ENCODE measurements around the gene RNF152.
A peak's percentile ranks its signal among the peaks of the same experiment; 100 is the strongest.

RNF152 gene
- long read RNA-seq, donor 1 = 0 reads
- long read RNA-seq, donor 2, partial matches to known transcripts = 0 of 1 reads
- long read RNA-seq, donor 2, other reads (novel, unspliced or antisense) = 0 of 1 reads
- long read RNA-seq, donor 3 = 0 reads
- long read RNA-seq, donor 4, partial matches to known transcripts = 0 of 4 reads
- long read RNA-seq, donor 4, other reads (novel, unspliced or antisense) = 0 of 4 reads
- long read RNA-seq, donor 5 = 0 reads
- long read RNA-seq, donor 6, partial matches to known transcripts = 0 of 4 reads
- long read RNA-seq, donor 6, other reads (novel, unspliced or antisense) = 0 of 4 reads
- long read RNA-seq, donor 7 = 0 reads
- long read RNA-seq, donor 8, partial matches to known transcripts = 0 of 3 reads
- long read RNA-seq, donor 8, other reads (novel, unspliced or antisense) = 0 of 3 reads

- no peak for DNase-seq
Measured at GRCh38 chr18:61892683-61893308, at the start of gene RNF152. TSS of gene RNF152 (minus strand) at chr18:61893007. CDS start at chr18:61816463, 76,544 bp downstream.

DNA sequence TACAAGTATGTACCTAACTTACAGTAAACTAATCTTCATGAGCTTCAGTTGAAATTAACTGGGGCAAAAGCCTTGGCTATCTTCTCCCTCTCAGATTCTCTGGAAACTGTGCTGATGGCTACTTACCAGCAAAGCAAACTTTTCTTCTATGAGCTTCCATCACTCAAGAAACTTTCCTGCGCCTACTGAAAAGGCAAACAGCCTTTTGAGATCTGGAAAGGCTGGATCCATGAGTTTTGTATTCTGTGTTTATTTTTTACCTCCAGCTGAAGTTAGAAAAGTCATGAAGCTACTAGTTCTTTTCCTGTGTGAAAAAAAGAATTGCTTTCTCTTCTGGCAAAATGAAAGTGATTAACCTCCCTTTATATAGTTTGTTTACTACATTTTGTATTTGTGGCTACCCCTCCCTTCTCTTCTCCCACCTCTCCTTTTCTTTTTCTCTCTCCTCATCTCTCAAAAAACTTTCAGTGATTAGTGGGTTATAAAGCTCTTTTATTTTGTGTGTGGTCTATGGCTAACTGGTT lies 49.2 kb upstream of the RNF152 start:
- DNase-seq = no peak

DNA sequence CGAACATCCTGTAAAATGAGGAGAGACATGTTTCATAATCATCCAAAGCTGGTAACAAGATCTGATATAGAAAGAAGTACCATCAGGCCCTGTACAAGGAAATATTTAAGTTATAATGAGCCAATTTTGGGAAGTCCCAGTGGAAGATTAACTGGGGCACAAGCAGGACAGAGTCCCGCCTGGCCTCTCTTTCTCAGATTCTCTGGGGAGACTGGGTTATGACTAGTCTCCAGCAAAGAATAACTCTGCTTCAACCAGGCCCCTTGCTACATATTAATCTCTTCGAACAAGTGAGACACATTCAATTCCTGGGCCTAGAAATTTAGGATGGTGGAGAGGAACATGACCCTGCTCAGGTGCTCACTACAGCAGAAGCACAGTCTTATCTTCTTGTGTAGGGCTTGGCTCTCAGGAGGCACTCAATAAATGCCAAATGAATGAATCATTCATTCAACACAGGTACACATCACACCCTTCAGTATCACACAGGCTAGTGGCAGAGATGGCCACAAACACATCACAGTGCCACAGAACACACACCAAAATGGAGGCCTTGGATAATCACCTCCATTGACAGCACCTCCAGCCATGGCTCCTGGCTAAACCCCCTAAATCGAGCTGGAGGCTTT lies 46.4 kb upstream of the RNF152 start:
- DNase-seq = no peak

GRCh38 chr18:61935362-61935761 lies 42.6 kb upstream of the RNF152 start:
- no peak for DNase-seq

DNA sequence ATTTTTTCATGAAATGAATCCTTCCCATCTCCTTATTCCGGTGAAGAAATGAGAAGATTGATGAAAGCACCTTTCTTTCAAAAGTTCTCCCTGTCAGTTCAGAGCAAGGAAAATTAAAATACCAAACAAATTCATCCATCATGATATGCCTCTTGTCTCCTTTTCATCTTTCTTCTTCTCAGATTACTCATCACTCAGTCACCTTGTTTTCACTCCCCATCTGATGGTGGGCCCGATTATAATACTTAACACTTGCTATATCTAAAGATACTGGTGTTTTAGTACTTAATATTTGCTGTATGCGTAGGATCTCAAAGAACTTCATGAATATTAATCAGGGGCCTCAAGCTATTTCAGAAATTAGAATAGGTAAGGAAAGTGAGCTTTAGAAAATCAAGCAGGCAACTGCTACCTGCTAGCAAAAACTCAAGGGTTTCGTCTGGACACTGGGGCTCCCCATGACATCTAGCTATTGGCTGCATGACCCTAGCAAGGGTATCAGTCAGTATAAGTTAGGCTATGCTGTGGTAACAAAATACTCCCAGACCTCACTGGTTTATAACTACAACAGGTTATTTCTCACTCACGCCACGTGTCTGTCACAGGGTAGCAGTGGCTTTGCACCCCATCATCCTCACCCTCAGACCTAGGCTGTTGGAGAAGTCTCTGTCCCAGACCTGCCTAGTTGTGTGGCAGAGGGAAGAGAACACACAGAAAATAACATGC lies 39.0 kb upstream of the RNF152 start:
- no peak for DNase-seq

GRCh38 chr18:61929881-61930640 lies 37.3 kb upstream of the RNF152 start:
- no peak for DNase-seq

DNA sequence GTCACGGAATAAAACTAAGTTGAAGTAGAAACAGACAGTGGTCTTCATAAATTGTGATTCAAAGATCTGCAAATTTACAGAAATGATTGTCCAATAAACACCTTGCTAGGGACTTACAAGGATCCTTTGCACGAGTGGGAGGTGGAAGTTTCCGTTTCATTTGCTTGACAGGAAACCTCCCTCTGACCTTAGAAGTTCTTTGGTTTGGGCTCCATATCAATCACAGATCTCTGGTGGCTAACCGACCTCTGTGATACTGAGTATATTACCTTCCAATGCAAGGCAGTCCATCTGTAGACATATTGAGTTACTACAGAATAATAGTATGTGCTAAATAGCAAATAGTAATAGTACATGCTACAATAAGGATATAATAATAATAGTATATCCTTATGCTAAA lies 33.7 kb upstream of the RNF152 start:
- no peak for DNase-seq

DNA sequence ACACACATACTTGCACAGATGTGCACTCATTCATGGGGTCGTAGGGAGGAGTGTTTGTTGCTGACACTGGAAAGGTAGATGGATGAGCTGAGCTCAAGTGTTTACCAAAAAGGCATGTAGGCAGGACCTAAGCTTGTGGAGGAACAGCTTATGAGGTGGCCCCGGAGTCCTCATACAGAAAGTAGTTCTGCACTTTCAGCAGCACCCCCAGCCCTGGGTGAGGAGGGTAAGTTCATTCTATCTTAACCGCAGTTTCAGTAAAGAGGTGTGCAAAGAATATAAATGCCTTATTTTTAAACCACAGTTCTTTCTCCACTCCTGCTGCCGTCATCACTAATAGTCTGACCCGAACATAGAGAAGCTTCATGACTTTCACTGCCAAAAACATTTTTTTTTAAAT lies 31.7 kb upstream of the RNF152 start:
- DNase-seq = no peak

GRCh38 chr18:61922435-61922834 lies 29.6 kb upstream of the RNF152 start:
- DNase-seq = no peak

DNA sequence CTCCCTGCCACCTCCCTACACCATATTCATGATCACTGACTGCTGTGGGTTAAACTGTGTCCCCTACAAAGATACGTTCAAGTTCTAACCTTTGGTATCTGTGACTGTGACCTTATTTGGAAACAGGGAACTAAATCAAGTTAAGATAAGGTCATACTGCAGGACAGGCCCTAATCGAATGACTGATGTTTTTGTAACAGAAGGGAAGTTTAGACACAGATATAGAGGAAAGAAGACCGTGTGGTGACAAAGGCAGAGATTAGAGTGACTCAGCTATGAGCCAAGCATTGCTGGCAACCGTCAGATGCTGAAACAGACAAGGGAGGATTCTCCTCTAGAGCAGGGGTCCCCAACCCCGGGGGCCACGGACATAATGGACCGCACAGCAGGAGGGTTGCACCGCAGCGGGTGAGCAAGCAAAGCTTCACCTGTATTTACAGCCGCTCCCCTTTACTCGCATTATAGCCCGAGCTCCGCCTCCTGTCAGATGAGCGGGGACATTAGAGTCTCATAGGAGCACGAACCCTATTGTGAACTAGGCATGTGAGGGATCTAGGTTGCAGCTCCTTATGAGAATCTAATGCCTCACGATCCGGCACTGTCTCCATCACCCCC lies 28.9 kb upstream of the RNF152 start:
- no peak for DNase-seq

GRCh38 chr18:61917818-61918217 lies 25.0 kb upstream of the RNF152 start:
- no peak for DNase-seq

- no peak for DNase-seq
Measured at GRCh38 chr18:61912476-61912875, 19.7 kb upstream of the RNF152 start.

- DNase-seq = no peak
Measured at GRCh38 chr18:61910101-61910500, 17.3 kb upstream of the RNF152 start.

DNA sequence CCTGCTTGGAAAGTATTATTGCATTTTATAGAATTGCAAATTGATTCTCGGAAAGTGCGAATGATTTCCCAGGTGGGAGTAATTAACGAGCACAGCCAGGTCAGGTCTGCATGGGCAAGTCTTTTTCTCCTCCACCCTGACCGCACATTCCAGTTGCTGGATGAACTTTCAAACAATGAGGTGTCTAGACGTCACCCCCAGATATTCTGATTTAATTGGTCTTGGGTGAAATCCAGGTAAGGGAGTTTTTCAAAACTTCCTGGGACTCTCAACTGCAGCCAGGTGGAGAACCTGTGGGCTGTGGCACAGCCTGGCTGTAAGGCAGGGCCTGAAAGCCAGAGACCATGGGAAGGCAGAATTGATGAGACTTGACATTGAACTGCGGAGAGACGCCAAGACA lies 15.9 kb upstream of the RNF152 start:
- DNase-seq = no peak

DNA sequence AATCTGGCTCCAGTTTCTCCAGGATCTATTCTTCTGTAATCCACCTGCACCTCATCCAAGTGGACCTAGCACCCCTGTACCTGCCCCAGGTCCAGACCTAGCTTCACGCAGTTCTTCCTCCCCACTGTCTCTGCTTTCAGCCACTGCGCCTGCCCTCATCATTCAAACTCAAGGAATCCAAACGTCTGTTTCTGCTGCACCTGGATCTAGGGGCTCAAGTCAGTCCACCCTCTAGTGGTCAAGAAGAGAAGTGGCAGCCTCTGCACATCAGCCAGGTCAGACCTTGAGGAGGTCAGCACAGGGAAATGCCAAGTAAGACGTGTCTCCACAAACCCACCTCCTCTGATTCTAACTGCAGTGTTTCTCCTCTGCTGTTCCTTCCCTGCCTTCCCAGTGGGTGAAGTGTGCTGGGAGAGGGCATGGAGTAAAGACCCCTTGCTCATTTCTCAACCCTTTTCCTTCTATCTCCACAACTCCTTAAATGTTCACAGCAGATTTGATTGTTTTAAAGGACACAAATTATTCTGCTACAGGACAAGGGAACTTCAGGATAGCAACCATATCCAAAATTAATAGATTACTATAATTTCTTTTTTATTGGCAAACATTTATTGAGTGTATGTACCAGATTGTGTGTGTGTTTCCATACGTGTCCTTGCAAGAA lies 8.6 kb upstream of the RNF152 start:
- peak; percentile 41 for DNase-seq

- no peak for DNase-seq
Measured at GRCh38 chr18:61900504-61901281, 7.9 kb upstream of the RNF152 start.

GRCh38 chr18:61898640-61899101 lies 5.9 kb upstream of the RNF152 start:
- no peak for DNase-seq

DNA sequence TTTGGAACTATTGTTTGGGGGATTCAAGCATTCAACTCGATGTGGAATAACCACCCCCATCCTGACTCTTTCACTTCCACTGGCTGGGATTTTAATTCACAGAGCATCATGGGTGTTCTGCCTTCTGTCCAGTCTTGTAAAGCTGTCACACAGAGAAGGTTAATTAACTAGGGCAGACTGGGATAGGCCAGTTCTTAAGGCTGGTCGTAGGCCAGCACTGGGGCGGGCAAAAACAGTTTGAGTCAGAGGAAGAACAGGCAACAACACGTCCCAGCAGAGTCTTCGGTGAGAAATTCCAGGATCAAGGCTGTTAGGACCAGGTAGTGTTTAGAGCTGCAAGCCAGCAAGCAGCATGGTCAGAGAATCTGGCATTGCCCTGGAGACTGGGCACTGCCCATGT lies 4.0 kb upstream of the RNF152 start:
- DNase-seq = no peak

DNA sequence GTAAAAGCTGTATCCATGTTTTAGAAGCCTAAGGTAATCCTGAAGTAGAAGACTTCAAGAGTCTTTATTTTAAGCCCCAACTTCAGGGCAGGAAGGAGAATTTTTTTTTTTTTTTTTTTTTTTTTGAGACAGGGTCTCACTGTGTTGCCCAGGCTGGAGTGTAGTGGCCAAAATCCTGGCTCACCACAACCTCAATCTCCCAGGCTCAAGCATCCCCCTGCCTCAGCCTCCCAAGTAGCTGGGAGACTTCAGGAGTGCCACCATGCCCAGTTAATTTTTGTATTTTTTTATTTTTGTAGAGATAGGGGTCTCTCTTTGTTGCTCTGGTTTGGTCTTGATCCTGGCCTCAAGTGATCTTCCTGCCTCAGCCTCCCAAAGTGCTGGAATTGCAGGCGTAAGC lies 3.3 kb upstream of the RNF152 start:
- DNase-seq = no peak

All from right kidney (tissue), 9 donors.